Measurements from ENCODE around the gene NUDT1.

GRCh38 chr7:2253021-2253420, 11.0 kb downstream of the NUDT1 start:
- no peak for TF ChIP-seq POLR2AphosphoS5 (IDR thresholded peaks at IDR 0.05; ENCODE audit: insufficient read depth, low read depth, low read length)
- TF ChIP-seq POLR2A (IDR thresholded peaks at IDR 0.05; ENCODE audit: low read depth, low read length): no peak
- TF ChIP-seq, protein P1, sequence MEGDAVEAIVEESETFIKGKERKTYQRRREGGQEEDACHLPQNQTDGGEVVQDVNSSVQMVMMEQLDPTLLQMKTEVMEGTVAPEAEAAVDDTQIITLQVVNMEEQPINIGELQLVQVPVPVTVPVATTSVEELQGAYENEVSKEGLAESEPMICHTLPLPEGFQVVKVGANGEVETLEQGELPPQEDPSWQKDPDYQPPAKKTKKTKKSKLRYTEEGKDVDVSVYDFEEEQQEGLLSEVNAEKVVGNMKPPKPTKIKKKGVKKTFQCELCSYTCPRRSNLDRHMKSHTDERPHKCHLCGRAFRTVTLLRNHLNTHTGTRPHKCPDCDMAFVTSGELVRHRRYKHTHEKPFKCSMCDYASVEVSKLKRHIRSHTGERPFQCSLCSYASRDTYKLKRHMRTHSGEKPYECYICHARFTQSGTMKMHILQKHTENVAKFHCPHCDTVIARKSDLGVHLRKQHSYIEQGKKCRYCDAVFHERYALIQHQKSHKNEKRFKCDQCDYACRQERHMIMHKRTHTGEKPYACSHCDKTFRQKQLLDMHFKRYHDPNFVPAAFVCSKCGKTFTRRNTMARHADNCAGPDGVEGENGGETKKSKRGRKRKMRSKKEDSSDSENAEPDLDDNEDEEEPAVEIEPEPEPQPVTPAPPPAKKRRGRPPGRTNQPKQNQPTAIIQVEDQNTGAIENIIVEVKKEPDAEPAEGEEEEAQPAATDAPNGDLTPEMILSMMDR (IDR thresholded peaks at IDR 0.05; ENCODE audit: extremely low read depth in 1 of 2, insufficient read depth in 1 of 2, low read depth in 1 of 2, low read length in 2 of 2): no peak

Measured in endothelial cell of umbilical vein (primary cell).